ENCODE data around the gene ARHGAP8. TPM values are rescaled to one million over a fixed set of nuclear protein-coding genes. Genes with fewer than 3 reads are reported as not detected.

The ARHGAP8 gene
- total and polyA plus RNA-seq, 2 donors (not counting 3 experiments of a cell fraction or from before 2014, with no cell fraction given), result not detected

GRCh38 chr22:44727709-44728108 lies 24.7 kb upstream of the ARHGAP8 start:
- intact Hi-C loops (cut with micrococcal nuclease) (loop anchor here (2.0 kb wide), 1 partner anchor 13 kb away; no protein-coding TSS in a partner anchor), dilution Hi-C loops (cut with MboI; ENCODE audit: extremely low pct_ligation_motif_present, low sequenced_read_pairs) (no loop called here)
- Histone ChIP-seq H3K4me3 (replicated peaks in 1 of 3; ENCODE audit: insufficient read depth in 1 of 3, low read depth in 1 of 3, low read length in 3 of 3) (no peak overlapping the region), H3K9me1 (replicated peaks; ENCODE audit: control insufficient read depth, extremely low read depth, insufficient read depth, low read length) (no peaks in the 10 kb centered on the region), H2AFZ (ENCODE audit: low read depth, low read length) (no peak overlapping the region), H3K4me2 (ENCODE audit: insufficient read depth, low read length) (no peak overlapping the region), H3K9ac (replicated peaks; ENCODE audit: extremely low read depth, insufficient read depth, low read length) (no peak overlapping the region), H3K4me1 (ENCODE audit: control insufficient read depth, extremely low read depth, insufficient read depth, low read length) (no peaks in the 10 kb centered on the region), H3K27ac (ENCODE audit: insufficient read depth, low read depth, low read length) (no peak overlapping the region), H3K9me3 (replicated peaks; ENCODE audit: control insufficient read depth, insufficient read depth, low read length) (no peaks in the 10 kb centered on the region), H3K36me3 (ENCODE audit: control insufficient read depth in 2 of 2, extremely low read depth in 1 of 2, insufficient read depth in 2 of 2, low read length in 2 of 2) (no peaks in the 10 kb centered on the region), H3K79me2 (ENCODE audit: control insufficient read depth, insufficient read depth, low read length) (no peaks in the 10 kb centered on the region), H4K20me1 (replicated peaks; ENCODE audit: control insufficient read depth, extremely low read depth, insufficient read depth, low read length) (no peaks in the 10 kb centered on the region), H3K27me3 (ENCODE audit: control insufficient read depth in 2 of 2, insufficient read depth in 2 of 2, low read length in 2 of 2) (no peaks in the 10 kb centered on the region)
- CTCF ChIA-PET, result interaction anchor here (1.0 kb wide), 1 partner anchor 13 kb away, joined by 3 read pairs; no protein-coding TSS in a partner anchor
- FAIRE-seq (no peak), DNase-seq (ENCODE audit: low read depth, low spot score) (no peak)
- no peak for TF ChIP-seq POLR2AphosphoS5 (IDR thresholded peaks at IDR 0.05; ENCODE audit: insufficient read depth, low read depth, low read length)
- TF ChIP-seq FOS (IDR thresholded peaks at IDR 0.05; ENCODE audit: borderline replicate concordance, insufficient read depth, low read length), result no peak
- TF ChIP-seq GATA2 (IDR thresholded peaks at IDR 0.05; ENCODE audit: insufficient read depth, insufficient read length, low read depth, low read length), result no peak
- no peak for TF ChIP-seq JUN (IDR thresholded peaks at IDR 0.05; ENCODE audit: borderline replicate concordance, insufficient read depth, insufficient read length, low read depth)
- no peak for TF ChIP-seq MAX (IDR thresholded peaks at IDR 0.05; ENCODE audit: insufficient read depth, insufficient read length)
- TF ChIP-seq POLR2A (IDR thresholded peaks at IDR 0.05; ENCODE audit: low read depth, low read length), result no peak
- no peak for TF ChIP-seq EZH2 (IDR thresholded peaks at IDR 0.05; ENCODE audit: borderline replicate concordance, low read depth, low read length, severe bottlenecking)
- no peak for TF ChIP-seq MYC (IDR thresholded peaks at IDR 0.05; ENCODE audit: low read depth, low read length)
- no peak for TF ChIP-seq CTCF (IDR thresholded peaks at IDR 0.05; ENCODE audit: extremely low read depth in 1 of 2, insufficient read depth in 1 of 2, low read depth in 1 of 2, low read length in 2 of 2)
- no TSS peak for BruUV-seq (replicated peaks)
- POLR2A ChIA-PET, result no interaction called here
